A673 (cell line): ENCODE data around the gene TIAM1. TPM values are rescaled to one million over a fixed set of nuclear protein-coding genes. Genes with fewer than 3 reads are reported as not detected.

Experiments used
- BruUV-seq: library from RNA; stranded (reverse); fragments of 400-500 nt; replicated peaks from 2 replicates; lab custom pipeline; 2021; lab: Mats Ljungman, UMichigan
- CTCF ChIA-PET: fragments of 300-600 bp; sonication (Branson Sonifier 250); formaldehyde crosslinking; loops from one replicate; lab custom pipeline; 2022; ENCODE audit warnings: antibody characterized with exemption; lab: Charles Lee
- POLR2A ChIA-PET: fragments of 300-600 bp; sonication (Branson Sonifier 250); formaldehyde crosslinking; loops from one replicate; lab custom pipeline; 2022; ENCODE audit warnings: antibody characterized with exemption; ENCODE audit not compliant: low non-redundant PET; lab: Charles Lee
- DNase-seq: peaks from one replicate; pipeline ENCODE4 v3.0.0-alpha.2; 2015; ENCODE audit warnings: low spot score
- H3K27ac ChIP-seq: fragments of 200-600 bp; sonication (generic); 2 replicates; pipeline ENCODE4 v1.5.1; 2016; ENCODE audit warnings: mixed run types, low read depth, mild to moderate bottlenecking, mixed read lengths, antibody characterized with exemption, low read length; ENCODE audit not compliant: poor library complexity, severe bottlenecking
- H3K27me3 ChIP-seq: fragments of 200-600 bp; sonication (generic); replicated peaks from 2 replicates; pipeline ENCODE4 v1.6.1; 2017; ENCODE audit warnings: mixed run types, low read depth, mild to moderate bottlenecking, mixed read lengths, antibody characterized with exemption, low read length; ENCODE audit not compliant: insufficient read depth, poor library complexity
- H3K36me3 ChIP-seq: fragments of 200-600 bp; sonication (generic); 2 replicates; pipeline ENCODE4 v1.6.1; 2016; ENCODE audit warnings: mixed run types, mild to moderate bottlenecking, mixed read lengths, antibody characterized with exemption, low read length; ENCODE audit not compliant: insufficient read depth, poor library complexity, severe bottlenecking
- H3K4me1 ChIP-seq: fragments of 200-600 bp; sonication (generic); 2 replicates; pipeline ENCODE4 v1.6.1; 2017; ENCODE audit warnings: mixed run types, mild to moderate bottlenecking, mixed read lengths, antibody characterized with exemption, low read length; ENCODE audit not compliant: insufficient read depth, poor library complexity, severe bottlenecking
- H3K4me3 ChIP-seq: fragments of 200-600 bp; sonication (generic); 2 replicates; pipeline ENCODE4 v1.5.1; 2016; ENCODE audit warnings: low read depth, mixed run types, mild to moderate bottlenecking, mixed read lengths, low read length; ENCODE audit not compliant: poor library complexity, severe bottlenecking
- H3K9me3 ChIP-seq: fragments of 200-600 bp; sonication (generic); 2 replicates; pipeline ENCODE4 v1.6.1; 2016; ENCODE audit warnings: mixed run types, low read depth, mild to moderate bottlenecking, mixed read lengths, antibody characterized with exemption, low read length; ENCODE audit not compliant: poor library complexity, severe bottlenecking
- EZH2 ChIP-seq: fragments of 200-600 bp; sonication (generic); IDR thresholded peaks from 2 replicates; pipeline ENCODE4 v1.6.1; 2017; ENCODE audit warnings: borderline replicate concordance, low read depth, mild to moderate bottlenecking, mixed read lengths, antibody characterized with exemption, low read length; ENCODE audit not compliant: poor library complexity, severe bottlenecking
- intact Hi-C: fragments of 100-400 bp; cut with micrococcal nuclease; formaldehyde crosslinking; loops from one replicate; pipeline ENCODE4 v1.10.0; 2022; ENCODE audit not compliant: unreplicated experiment
- total RNA-seq: library from RNA; stranded (reverse); gene quantifications from 2 replicates; pipeline ENCODE4 v1.2.3, GENCODE V29; 2021
- TF ChIP-seq, protein P1 (sequence below): fragments of 300-800, 200-600 bp; sonication (generic); conservative IDR thresholded peaks from 2 replicates; pipeline ENCODE4 v1.5.1; 2017; ENCODE audit warnings: low read depth, mild to moderate bottlenecking, antibody characterized with exemption, low read length, moderate library complexity, mixed read lengths

The TIAM1 gene
- total RNA-seq, 1 experiment from 2014 or later, result 9.6 TPM

GRCh38 chr21:31356440-31356839 is 12.4 kb upstream of the TIAM1 start:
- TF ChIP-seq, protein P1, sequence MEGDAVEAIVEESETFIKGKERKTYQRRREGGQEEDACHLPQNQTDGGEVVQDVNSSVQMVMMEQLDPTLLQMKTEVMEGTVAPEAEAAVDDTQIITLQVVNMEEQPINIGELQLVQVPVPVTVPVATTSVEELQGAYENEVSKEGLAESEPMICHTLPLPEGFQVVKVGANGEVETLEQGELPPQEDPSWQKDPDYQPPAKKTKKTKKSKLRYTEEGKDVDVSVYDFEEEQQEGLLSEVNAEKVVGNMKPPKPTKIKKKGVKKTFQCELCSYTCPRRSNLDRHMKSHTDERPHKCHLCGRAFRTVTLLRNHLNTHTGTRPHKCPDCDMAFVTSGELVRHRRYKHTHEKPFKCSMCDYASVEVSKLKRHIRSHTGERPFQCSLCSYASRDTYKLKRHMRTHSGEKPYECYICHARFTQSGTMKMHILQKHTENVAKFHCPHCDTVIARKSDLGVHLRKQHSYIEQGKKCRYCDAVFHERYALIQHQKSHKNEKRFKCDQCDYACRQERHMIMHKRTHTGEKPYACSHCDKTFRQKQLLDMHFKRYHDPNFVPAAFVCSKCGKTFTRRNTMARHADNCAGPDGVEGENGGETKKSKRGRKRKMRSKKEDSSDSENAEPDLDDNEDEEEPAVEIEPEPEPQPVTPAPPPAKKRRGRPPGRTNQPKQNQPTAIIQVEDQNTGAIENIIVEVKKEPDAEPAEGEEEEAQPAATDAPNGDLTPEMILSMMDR, result no peak
- no peak for TF ChIP-seq EZH2
- no peak for DNase-seq
- no TSS peak for BruUV-seq
- Histone ChIP-seq H3K4me1 (no peaks in the 10 kb centered on the region), H3K27ac (no peak overlapping the region), H3K4me3 (no peak overlapping the region), H3K27me3 (no peaks in the 10 kb centered on the region), H3K9me3 (no peaks in the 10 kb centered on the region), H3K36me3 (no peaks in the 10 kb centered on the region)
- CTCF ChIA-PET, result no interaction called here
- intact Hi-C loops, result no loop called here
- POLR2A ChIA-PET, result no interaction called here

- no peak for DNase-seq
- H3K9me3 ChIP-seq, result no peaks in the 10 kb centered on the region
- H3K4me3 ChIP-seq, result no peak overlapping the region
- ChIA-PET POLR2A (no interaction called here), CTCF (no interaction called here)
- TF ChIP-seq, protein P1, result no peak
- TF ChIP-seq EZH2, result no peak
- BruUV-seq, result no TSS peak
- intact Hi-C loops, result no loop called here
- no peaks in the 10 kb centered on the region for H3K36me3 ChIP-seq
- H3K27ac ChIP-seq, result no peak overlapping the region
- H3K4me1 ChIP-seq, result no peaks in the 10 kb centered on the region
- no peaks in the 10 kb centered on the region for H3K27me3 ChIP-seq
These were observed 10.8 kb upstream of the TIAM1 start for GRCh38 chr21:31354604-31355443.

DNA sequence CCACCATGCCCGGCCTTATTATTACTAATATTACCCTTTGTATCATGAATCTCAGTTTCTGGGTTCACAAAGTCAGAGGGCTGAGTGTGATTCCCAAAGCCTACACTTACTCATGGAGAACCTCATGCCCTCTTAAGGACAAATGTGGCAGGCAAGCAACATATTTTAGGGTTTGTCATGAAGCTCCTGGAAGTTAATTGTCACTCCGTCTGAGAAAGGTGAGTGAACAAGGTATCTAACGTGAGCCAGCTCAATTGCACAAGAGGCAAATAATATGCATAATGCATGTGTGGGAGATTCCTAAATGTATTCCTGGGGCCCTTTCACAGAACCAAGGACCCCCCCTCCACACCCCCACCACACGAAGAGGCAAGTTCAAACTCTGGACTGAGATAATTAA is 10.1 kb upstream of the TIAM1 start:
- ChIA-PET POLR2A (no interaction called here), CTCF (no interaction called here)
- Histone ChIP-seq H3K9me3 (no peaks in the 10 kb centered on the region), H3K36me3 (no peaks in the 10 kb centered on the region), H3K4me1 (no peaks in the 10 kb centered on the region), H3K4me3 (no peak overlapping the region), H3K27me3 (no peaks in the 10 kb centered on the region), H3K27ac (no peak overlapping the region)
- intact Hi-C loops, result no loop called here
- no TSS peak for BruUV-seq
- TF ChIP-seq, protein P1, result no peak
- TF ChIP-seq EZH2, result no peak
- DNase-seq, result no peak
